ENCODE measurements around the gene CLEC16A.

- TF ChIP-seq CTCF (IDR thresholded peaks at IDR 0.05): no peak
- TF ChIP-seq POLR2A (IDR thresholded peaks at IDR 0.05): no peak
Observed at GRCh38 chr16:11016524-11016988, 72.2 kb downstream of the CLEC16A start.

Measured in thyroid gland (tissue), 4 donors.